Fibroblast of upper back skin (primary cell): ENCODE measurements around the gene MMP14.
A peak's percentile ranks its signal among the peaks of the same experiment; 100 is the strongest.
"Not testable (repeated sequence)": the region's sequence is repeated elsewhere in the genome, so short reads cannot be mapped to it uniquely, and the experiment has no call there.

ENCODE experiments used
- DNase-seq: peaks from one replicate; pipeline ENCODE4 v3.0.0-alpha.2; 2013

MMP14 gene

GRCh38 chr14:22836301-22837113, at the start of gene MMP14:
TSS of gene MMP14 (plus strand) at chr14:22836585. CDS start at chr14:22836818, 233 bp downstream.
- DNase-seq = peak; percentile 93

DNA sequence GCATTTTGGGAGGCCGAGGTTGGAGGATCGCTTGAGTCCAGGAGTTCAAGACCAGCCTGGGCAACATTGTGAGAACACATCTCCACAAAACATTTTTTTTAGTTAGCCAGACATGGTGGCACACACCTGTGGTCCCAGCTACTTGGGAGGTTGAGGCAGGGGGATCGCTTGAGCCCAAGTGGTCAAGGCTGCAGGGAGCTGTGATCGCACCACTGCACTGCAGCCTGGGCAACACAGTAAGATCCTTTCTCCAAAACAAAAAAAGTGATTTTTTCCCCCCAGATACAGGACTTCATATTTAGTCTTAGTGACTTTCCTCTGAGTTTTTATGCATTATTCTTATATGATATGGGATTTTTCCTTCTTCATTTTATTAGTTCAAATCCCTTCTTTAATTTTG, 49.7 kb upstream of the MMP14 start:
- DNase-seq = no peak

GRCh38 chr14:22791301-22791700, 45.1 kb upstream of the MMP14 start:
- DNase-seq = peak; percentile 55

DNA sequence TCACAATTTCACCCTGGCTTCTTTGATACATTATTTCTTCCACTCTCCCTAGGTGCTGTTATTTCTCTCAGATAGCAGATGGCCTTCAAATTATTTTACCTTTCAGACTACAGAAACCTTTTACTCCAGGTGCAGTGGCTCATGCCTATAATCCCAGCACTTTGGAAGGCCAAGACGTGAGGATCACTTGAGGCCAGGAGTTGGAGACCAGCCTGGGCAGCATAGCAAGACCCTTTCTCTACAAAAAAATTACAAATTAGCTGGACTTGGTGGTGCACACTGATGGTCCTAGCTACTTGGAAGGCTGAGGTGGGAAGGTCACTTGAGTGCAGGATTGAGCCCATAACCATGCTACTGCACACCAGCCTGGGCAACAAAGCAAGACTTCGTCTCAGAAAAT, 44.2 kb upstream of the MMP14 start:
- no peak for DNase-seq

- not testable (repeated sequence) for DNase-seq
These were observed 42.8 kb upstream of the MMP14 start for GRCh38 chr14:22793550-22793949.

- DNase-seq = no peak
These were observed 42.4 kb upstream of the MMP14 start for GRCh38 chr14:22793976-22794375.

GRCh38 chr14:22794551-22794951, 41.8 kb upstream of the MMP14 start:
- DNase-seq = no peak

GRCh38 chr14:22796087-22796707, 40.2 kb upstream of the MMP14 start:
- no peak for DNase-seq

- no peak for DNase-seq
These were observed 39.1 kb upstream of the MMP14 start for GRCh38 chr14:22797017-22797917.

DNA sequence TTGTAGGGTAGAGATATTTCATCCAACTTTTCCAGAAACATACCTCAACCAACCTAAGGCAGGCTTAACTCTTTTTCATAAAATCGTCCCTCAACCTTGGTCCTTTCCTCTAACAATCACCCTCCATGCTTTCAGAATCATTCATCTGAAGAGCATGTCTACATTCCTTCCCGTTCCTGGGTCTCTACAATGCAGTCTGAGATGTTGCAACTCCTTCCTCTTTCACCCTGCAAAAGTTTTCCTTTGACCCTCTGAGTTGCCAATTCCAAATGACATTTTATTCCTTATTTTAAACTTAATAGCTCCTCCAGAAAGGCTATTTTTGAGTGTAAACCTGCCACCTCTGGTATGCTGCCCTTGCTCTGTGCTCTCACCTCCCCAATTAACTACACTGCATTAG, 37.9 kb upstream of the MMP14 start:
- no peak for DNase-seq

DNA sequence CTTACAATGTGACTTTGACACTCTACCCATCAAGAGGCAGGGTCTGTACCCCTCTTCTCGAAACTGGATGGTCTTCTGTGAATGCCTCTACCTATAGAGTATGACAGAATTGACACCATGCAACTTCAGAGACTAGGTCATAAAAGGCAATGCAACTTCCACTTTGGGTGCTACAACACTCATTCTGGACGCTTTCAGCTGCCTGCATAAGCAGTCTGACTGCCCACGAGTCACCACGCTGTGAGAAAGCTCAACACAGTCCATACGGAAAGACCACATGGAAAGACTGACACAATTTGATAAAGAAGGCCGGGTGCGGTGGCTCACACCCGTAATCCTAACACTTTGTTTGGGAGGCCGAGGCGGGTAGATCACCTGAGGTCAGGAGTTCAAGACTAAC, 36.0 kb upstream of the MMP14 start:
- no peak for DNase-seq

DNA sequence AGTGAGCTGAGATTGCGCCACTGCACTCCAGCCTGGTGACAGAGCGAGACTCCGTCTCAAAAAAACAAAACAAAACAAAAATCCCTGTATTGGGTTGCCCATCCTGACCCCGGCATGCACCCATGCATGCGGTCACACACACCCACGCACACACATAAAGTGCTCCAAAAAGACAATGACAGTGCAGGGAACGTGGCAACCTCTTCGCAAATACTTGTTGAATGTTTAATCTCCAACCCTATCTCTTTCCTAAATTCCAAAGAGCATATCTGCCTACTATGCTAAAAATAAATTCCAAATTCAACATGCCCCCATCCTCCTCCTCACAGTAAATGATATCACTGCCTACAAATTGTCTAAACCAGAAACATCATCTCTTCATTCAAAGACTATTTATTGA, 34.7 kb upstream of the MMP14 start:
- no peak for DNase-seq

DNA sequence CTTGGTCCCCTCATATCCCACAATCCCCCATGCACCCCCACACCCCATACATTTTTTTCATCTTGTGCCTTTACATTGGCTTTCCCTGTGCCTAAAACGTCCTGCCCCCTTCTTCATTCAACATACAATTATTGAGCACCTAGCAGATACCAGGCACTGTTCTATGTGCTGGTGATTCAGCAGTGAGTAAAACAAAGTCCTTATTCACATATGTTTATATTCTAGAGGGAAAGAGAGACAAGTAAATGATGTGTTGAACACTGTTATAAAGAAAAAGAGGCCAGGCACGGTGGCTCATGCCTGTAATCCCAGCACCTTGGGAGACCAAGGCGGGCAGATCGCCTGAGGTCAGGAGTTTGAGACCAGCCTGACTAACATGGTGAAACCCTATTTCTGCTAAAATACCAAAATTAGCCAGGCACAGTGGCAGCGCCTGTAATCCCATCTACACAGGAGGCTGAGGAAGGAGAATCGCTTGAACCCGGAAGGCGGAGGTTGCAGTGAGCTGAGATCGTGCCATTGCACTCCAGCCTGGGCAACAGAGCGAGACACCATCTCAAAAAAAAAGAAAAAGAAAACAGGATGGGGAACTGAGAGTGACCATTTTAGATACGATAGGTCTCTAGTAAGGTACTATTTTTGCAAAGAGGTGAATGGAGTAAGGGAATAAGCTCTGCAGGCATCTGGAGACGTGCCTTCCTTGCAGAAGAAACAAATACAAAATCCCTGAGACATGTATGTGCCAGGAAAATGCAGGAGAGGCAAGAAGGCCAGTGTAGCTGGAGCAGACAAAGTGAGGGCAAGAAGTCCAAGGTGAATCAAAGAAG, 33.3 kb upstream of the MMP14 start:
- DNase-seq = no peak

GRCh38 chr14:22803687-22803974, 32.8 kb upstream of the MMP14 start:
- no peak for DNase-seq

- DNase-seq = not testable (repeated sequence)
These were observed 31.1 kb upstream of the MMP14 start for GRCh38 chr14:22805235-22805634.

DNA sequence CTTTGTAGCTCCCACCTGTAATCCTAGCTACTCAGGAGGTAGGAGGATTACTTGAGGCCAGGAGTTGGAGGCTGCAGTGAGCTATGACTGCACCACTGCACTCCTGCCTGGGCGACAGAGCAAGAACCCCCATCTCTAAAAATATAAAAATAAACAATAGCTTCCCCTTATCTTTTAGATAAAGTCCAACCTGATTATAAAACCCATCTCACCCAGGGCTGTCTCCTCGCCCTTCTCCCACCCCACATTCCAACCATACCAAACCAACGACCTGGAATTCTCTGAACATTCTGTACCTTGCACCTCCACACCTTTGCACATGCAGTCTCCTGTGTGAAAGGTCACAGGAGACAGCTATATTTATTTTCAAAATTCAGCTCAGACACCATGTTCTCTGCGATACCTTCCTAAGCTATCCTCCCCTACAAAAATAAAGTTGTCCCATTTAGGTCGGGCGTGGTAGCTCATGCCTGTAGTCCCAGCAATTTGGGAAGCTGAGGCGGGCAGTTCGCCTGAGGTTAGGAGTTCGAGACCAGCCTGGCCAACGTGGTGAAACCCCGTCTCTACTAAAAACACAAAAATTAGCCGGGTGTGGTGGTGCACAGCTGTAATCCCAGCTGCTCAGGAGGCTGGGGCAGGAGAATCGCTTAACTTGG, 28.8 kb upstream of the MMP14 start:
- no peak for DNase-seq

- no peak for DNase-seq
These were observed 27.8 kb upstream of the MMP14 start for GRCh38 chr14:22808388-22809209.

GRCh38 chr14:22811722-22812121, 24.7 kb upstream of the MMP14 start:
- DNase-seq = no peak

- DNase-seq = no peak
These were observed 23.6 kb upstream of the MMP14 start for GRCh38 chr14:22812744-22813143.

GRCh38 chr14:22813145-22813544, 23.2 kb upstream of the MMP14 start:
- no peak for DNase-seq

DNA sequence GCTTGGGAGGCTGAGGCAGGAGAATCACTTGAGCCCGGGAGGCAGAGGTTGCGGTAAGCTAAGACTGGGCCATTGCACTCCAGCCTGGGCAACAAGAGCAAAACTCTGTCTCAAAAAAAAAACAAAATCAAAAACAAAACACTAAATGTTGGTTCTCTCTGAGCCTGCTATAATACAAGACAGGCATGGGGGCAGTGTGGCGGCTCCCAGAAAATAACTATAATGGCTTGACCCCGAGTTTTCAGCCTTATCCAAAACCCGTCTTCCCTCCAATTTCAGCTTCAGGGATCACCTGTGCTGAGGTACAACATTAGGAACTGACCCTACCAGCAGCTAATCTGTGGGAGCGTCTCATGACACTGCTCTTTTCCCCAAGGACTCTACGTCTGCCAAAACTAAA, 22.0 kb upstream of the MMP14 start:
- no peak for DNase-seq
